Measurements from ENCODE around the gene ANKH. TPM values are rescaled to one million over a fixed set of nuclear protein-coding genes. Genes with fewer than 3 reads are reported as not detected.
A peak's percentile ranks its signal among the peaks of the same experiment; 100 is the strongest.

ANKH gene
- total and polyA plus RNA-seq, 2 of the 13 experiments (the other 11 are each of a cell fraction or from before 2014, with no cell fraction given), result 25.0 to 36.0 TPM

DNA sequence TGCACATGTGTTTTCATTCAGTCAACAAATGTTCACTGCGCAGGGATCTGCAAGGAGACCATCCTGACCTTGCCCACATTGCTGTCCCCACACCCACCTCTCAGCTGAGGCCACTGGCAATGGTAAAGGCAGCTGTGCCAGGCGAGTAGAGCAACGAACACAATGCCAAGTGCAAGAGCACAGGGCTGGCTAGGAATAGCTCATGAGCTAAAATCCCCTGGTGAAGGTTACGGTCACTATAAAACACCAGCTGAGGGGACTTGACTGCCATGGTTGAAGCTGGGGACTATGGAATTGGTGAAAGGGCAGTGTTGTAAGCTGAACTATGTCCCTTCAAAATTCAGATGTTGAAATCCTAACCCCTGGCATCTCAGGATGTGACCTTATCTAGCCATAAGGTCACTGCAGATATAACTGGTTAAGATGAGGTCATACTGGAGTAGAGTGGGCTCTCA is 111.0 kb downstream of the ANKH start (continued):
- no peak for TF ChIP-seq ZFP1 (CRISPR knock-in tag; IDR thresholded peaks at IDR 0.05)
- TF ChIP-seq FOSL2 (CRISPR knock-in tag; IDR thresholded peaks at IDR 0.05), result no peak; the same call in 1 of the 2 replicates
- no peak for TF ChIP-seq NKX3-1 (CRISPR knock-in tag; IDR thresholded peaks at IDR 0.05)
- no peak for TF ChIP-seq GTF3A (CRISPR knock-in tag; conservative IDR thresholded peaks at IDR 0.05)
- no peak for TF ChIP-seq NFE2L2 (IDR thresholded peaks at IDR 0.05; ENCODE audit: low read length)
- peak; percentile 70 for TF ChIP-seq ASH2L (IDR thresholded peaks at IDR 0.05; ENCODE audit: insufficient read length, low read depth, low read length)
- TF ChIP-seq KMT2A (CRISPR knock-in tag; IDR thresholded peaks at IDR 0.05), result no peak
- TF ChIP-seq, protein P1, sequence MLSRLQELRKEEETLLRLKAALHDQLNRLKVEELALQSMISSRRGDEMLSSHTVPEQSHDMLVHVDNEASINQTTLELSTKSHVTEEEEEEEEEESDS (CRISPR knock-in tag; IDR thresholded peaks at IDR 0.05; ENCODE audit: borderline replicate concordance), result no peak
- no peak for TF ChIP-seq ZNF660 (CRISPR knock-in tag; IDR thresholded peaks at IDR 0.05; ENCODE audit: borderline replicate concordance, low read depth)
- no peak for TF ChIP-seq NPAS2 (CRISPR knock-in tag; IDR thresholded peaks at IDR 0.05; ENCODE audit: borderline replicate concordance)
- no peak for TF ChIP-seq ZNF556 (CRISPR knock-in tag; IDR thresholded peaks at IDR 0.05; ENCODE audit: borderline replicate concordance)
- no peak for TF ChIP-seq SMARCC2 (IDR thresholded peaks at IDR 0.05)
- TF ChIP-seq SIN3B (IDR thresholded peaks at IDR 0.05; ENCODE audit: low read length), result no peak
- no peak for TF ChIP-seq ZNF274 (CRISPR knock-in tag; IDR thresholded peaks at IDR 0.05)
- TF ChIP-seq, protein P2, sequence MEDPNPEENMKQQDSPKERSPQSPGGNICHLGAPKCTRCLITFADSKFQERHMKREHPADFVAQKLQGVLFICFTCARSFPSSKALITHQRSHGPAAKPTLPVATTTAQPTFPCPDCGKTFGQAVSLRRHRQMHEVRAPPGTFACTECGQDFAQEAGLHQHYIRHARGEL (CRISPR knock-in tag; IDR thresholded peaks at IDR 0.05), result no peak
- no peak for TF ChIP-seq ZNF430 (CRISPR knock-in tag; IDR thresholded peaks at IDR 0.05)
- TF ChIP-seq KDM5B (CRISPR knock-in tag; IDR thresholded peaks at IDR 0.05; ENCODE audit: borderline replicate concordance), result no peak
- no peak for TF ChIP-seq SRY (CRISPR knock-in tag; IDR thresholded peaks at IDR 0.05)
- TF ChIP-seq ZNF879 (CRISPR knock-in tag; IDR thresholded peaks at IDR 0.05), result no peak
- TF ChIP-seq ZNF766 (CRISPR knock-in tag; IDR thresholded peaks at IDR 0.05; ENCODE audit: borderline replicate concordance), result no peak
- no peak for TF ChIP-seq ZNF557 (CRISPR knock-in tag; IDR thresholded peaks at IDR 0.05)
- no peak for TF ChIP-seq RBM39 (IDR thresholded peaks at IDR 0.05; ENCODE audit: low read depth, low read length, poor library complexity, severe bottlenecking)
- TF ChIP-seq, protein P3, sequence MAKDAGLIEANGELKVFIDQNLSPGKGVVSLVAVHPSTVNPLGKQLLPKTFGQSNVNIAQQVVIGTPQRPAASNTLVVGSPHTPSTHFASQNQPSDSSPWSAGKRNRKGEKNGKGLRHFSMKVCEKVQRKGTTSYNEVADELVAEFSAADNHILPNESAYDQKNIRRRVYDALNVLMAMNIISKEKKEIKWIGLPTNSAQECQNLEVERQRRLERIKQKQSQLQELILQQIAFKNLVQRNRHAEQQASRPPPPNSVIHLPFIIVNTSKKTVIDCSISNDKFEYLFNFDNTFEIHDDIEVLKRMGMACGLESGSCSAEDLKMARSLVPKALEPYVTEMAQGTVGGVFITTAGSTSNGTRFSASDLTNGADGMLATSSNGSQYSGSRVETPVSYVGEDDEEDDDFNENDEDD (CRISPR knock-in tag; IDR thresholded peaks at IDR 0.05; ENCODE audit: borderline replicate concordance), result no peak
- TF ChIP-seq, protein P4, sequence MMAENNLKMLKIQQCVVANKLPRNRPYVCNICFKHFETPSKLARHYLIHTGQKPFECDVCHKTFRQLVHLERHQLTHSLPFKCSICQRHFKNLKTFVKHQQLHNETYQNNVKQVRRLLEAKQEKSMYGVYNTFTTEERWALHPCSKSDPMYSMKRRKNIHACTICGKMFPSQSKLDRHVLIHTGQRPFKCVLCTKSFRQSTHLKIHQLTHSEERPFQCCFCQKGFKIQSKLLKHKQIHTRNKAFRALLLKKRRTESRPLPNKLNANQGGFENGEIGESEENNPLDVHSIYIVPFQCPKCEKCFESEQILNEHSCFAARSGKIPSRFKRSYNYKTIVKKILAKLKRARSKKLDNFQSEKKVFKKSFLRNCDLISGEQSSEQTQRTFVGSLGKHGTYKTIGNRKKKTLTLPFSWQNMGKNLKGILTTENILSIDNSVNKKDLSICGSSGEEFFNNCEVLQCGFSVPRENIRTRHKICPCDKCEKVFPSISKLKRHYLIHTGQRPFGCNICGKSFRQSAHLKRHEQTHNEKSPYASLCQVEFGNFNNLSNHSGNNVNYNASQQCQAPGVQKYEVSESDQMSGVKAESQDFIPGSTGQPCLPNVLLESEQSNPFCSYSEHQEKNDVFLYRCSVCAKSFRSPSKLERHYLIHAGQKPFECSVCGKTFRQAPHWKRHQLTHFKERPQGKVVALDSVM (CRISPR knock-in tag; IDR thresholded peaks at IDR 0.05), result 0 out of 2 replicates have a peak, but pooled peaks have one; percentile 31
- no peak for TF ChIP-seq SATB2 (CRISPR knock-in tag; IDR thresholded peaks at IDR 0.05)
- no peak for TF ChIP-seq ZEB1 (IDR thresholded peaks at IDR 0.05; ENCODE audit: insufficient replicate concordance, low read depth)
- no peak for TF ChIP-seq MZF1 (CRISPR knock-in tag; IDR thresholded peaks at IDR 0.05; ENCODE audit: borderline replicate concordance)
- no peak for TF ChIP-seq ZNF75D (CRISPR knock-in tag; IDR thresholded peaks at IDR 0.05; ENCODE audit: borderline replicate concordance)
- 0 out of 2 replicates have a peak, but pooled peaks have one; percentile 29 for TF ChIP-seq ISL2 (CRISPR knock-in tag; IDR thresholded peaks at IDR 0.05)
- no peak for TF ChIP-seq THYN1 (CRISPR knock-in tag; IDR thresholded peaks at IDR 0.05; ENCODE audit: borderline replicate concordance, low read depth)
- no peak for TF ChIP-seq ZNF20 (CRISPR knock-in tag; IDR thresholded peaks at IDR 0.05)
